Loucy (cell line): ENCODE measurements around the gene TTC7B.
"Not testable (repeated sequence)": the region's sequence is repeated elsewhere in the genome, so short reads cannot be mapped to it uniquely, and the experiment has no call there.

Experiments used
- EZH2phosphoT487 ChIP-seq: fragments of 200-600 bp; IDR thresholded peaks from 2 replicates; pipeline ENCODE4 v1.6.1; 2018; ENCODE audit warnings: antibody characterized with exemption, mild to moderate bottlenecking, moderate library complexity, borderline replicate concordance
- TF ChIP-seq, protein P1 (sequence below): fragments of 200-600 bp; sonication (generic); conservative IDR thresholded peaks from 2 replicates; pipeline ENCODE4 v1.5.1; 2014; ENCODE audit warnings: mild to moderate bottlenecking, antibody characterized with exemption, low read length

DNA sequence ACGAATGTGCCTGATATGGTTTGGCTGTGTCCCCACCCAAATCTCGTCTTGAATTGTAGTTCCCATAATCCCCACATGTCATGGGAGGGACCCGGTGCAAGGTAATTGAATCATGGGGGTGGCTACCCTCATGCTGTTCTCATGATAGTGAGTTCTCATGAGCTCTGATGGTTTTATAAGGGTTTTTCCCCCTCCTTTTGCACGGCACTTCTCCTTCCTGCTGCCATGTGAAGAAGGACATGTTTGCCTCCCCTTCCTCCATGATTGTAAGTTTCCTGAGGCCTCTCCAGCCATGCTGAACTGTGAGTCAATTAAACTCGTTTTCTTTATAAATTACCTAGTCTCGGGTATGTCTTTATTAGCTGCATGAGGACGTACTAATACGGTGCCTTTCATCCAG is 289.7 kb downstream of the TTC7B start:
- TF ChIP-seq, protein P1, sequence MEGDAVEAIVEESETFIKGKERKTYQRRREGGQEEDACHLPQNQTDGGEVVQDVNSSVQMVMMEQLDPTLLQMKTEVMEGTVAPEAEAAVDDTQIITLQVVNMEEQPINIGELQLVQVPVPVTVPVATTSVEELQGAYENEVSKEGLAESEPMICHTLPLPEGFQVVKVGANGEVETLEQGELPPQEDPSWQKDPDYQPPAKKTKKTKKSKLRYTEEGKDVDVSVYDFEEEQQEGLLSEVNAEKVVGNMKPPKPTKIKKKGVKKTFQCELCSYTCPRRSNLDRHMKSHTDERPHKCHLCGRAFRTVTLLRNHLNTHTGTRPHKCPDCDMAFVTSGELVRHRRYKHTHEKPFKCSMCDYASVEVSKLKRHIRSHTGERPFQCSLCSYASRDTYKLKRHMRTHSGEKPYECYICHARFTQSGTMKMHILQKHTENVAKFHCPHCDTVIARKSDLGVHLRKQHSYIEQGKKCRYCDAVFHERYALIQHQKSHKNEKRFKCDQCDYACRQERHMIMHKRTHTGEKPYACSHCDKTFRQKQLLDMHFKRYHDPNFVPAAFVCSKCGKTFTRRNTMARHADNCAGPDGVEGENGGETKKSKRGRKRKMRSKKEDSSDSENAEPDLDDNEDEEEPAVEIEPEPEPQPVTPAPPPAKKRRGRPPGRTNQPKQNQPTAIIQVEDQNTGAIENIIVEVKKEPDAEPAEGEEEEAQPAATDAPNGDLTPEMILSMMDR, result not testable (repeated sequence)
- not testable (repeated sequence) for TF ChIP-seq EZH2phosphoT487
